CD4-positive, alpha-beta T cell treated with Interleukin-15 for 1 hour (primary cell): ENCODE measurements around the gene LRRC2.
"Not testable (repeated sequence)": the region's sequence is repeated elsewhere in the genome, so short reads cannot be mapped to it uniquely, and the experiment has no call there.

Experiments
- DNase-seq: peaks from one replicate; pipeline ENCODE4 v3.0.0-alpha.2; 2020

LRRC2 gene

GRCh38 chr3:46549989-46550388 lies 16.1 kb downstream of the LRRC2 start:
- no peak for DNase-seq

GRCh38 chr3:46549408-46549904 lies 16.6 kb downstream of the LRRC2 start:
- no peak for DNase-seq

GRCh38 chr3:46548611-46549010 lies 17.5 kb downstream of the LRRC2 start:
- not testable (repeated sequence) for DNase-seq

- no peak for DNase-seq
Observed at GRCh38 chr3:46546896-46547440, 19.1 kb downstream of the LRRC2 start.

- DNase-seq: no peak
Observed at GRCh38 chr3:46545818-46546630, 20.1 kb downstream of the LRRC2 start.

- DNase-seq: no peak
Observed at GRCh38 chr3:46544771-46545503, 21.2 kb downstream of the LRRC2 start.

- no peak for DNase-seq
Observed at GRCh38 chr3:46542801-46543201, 23.3 kb downstream of the LRRC2 start.

- DNase-seq: no peak
Observed at GRCh38 chr3:46542344-46542743, 23.8 kb downstream of the LRRC2 start.

GRCh38 chr3:46541835-46542234 lies 24.3 kb downstream of the LRRC2 start:
- DNase-seq: no peak

- DNase-seq: no peak
Observed at GRCh38 chr3:46540550-46540949, 25.6 kb downstream of the LRRC2 start.

GRCh38 chr3:46539443-46540005 lies 26.6 kb downstream of the LRRC2 start:
- no peak for DNase-seq

- peak; percentile 93 for DNase-seq
Observed at GRCh38 chr3:46538803-46539442, 27.2 kb downstream of the LRRC2 start.

GRCh38 chr3:46538425-46538802 lies 27.7 kb downstream of the LRRC2 start:
- not testable (repeated sequence) for DNase-seq

- DNase-seq: no peak
Observed at GRCh38 chr3:46537779-46538178, 28.3 kb downstream of the LRRC2 start.

GRCh38 chr3:46537316-46537715 lies 28.8 kb downstream of the LRRC2 start:
- DNase-seq: no peak

GRCh38 chr3:46536758-46537157 lies 29.3 kb downstream of the LRRC2 start:
- no peak for DNase-seq

- DNase-seq: no peak
Observed at GRCh38 chr3:46535746-46536145, 30.4 kb downstream of the LRRC2 start.

- DNase-seq: no peak
Observed at GRCh38 chr3:46533091-46533490, 33.0 kb downstream of the LRRC2 start.

GRCh38 chr3:46527239-46527638 lies 38.9 kb downstream of the LRRC2 start:
- no peak for DNase-seq

GRCh38 chr3:46524832-46525231 lies 41.3 kb downstream of the LRRC2 start:
- no peak for DNase-seq

- DNase-seq: no peak
Observed at GRCh38 chr3:46524008-46524407, 42.1 kb downstream of the LRRC2 start.

GRCh38 chr3:46523556-46523955 lies 42.5 kb downstream of the LRRC2 start:
- DNase-seq: no peak

GRCh38 chr3:46522201-46522600 lies 43.9 kb downstream of the LRRC2 start:
- DNase-seq: not testable (repeated sequence)
